ENCODE results near the gene TXNL4A. TPM values are rescaled to one million over a fixed set of nuclear protein-coding genes. Genes with fewer than 3 reads are reported as not detected.

The TXNL4A gene
- total RNA-seq, 2 donors from 2014 or later, result 117 to 138 TPM

DNA sequence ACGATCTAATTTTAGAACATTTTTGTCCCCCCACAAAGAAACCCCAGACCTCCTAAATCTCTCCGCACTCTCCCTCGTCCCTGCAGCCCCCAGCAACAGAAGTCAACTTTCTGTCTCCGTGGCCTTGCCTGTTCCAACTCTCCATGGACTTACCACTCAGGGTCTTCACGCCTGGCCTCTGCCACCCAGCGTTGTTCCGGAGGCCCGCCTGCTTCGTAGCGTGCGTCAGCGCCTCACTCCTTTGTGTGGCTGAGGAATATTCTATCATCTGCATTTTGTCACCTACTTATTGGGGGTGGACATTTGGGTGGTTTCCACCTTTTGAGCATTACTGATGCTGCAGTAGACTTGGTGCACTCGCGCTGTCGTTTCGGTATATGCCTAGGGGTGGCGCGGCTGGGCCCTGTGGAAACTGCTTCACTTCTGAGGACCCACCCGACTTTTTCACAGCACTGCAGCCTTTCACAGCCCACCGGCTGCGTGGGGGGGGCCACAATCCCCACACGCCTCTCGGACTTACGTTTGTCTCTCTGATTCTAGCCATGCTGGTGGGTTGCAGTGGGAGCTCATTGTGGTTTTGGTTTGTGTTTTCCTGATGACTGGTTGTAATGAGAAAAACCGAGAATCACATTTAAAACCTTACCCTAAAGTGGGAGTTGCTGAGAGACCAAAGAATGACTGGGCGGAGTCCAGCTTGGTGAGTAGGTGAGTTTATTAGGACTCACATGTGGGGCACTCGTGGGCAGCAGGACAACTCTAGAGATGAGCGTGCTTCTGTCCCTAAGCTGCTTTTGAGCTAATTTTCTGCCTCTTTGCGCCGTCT lies 25.3 kb downstream of the TXNL4A start:
- 86 to 92% methylated on average over 16 to 30 of the region's 30 CpGs for WGBS, 2 experiments (ENCODE audit: insufficient coverage in 1 of 2, insufficient read length in 1 of 2)
- Histone ChIP-seq H3K4me1 (ENCODE audit: control insufficient read depth, insufficient read depth, low read length) (peaks cover 10% of the 10 kb centered on the region), H3K36me3 (ENCODE audit: control insufficient read depth, insufficient read depth, low read length) (peaks cover 9% of the 10 kb centered on the region), H3K27me3 (ENCODE audit: control insufficient read depth, insufficient read depth, low read length, poor library complexity, severe bottlenecking) (peaks cover 7% of the 10 kb centered on the region), H3K4me3 (ENCODE audit: low read length) (no peak overlapping the region), H3K9ac (ENCODE audit: extremely low read depth, low read length, poor library complexity, severe bottlenecking) (no peak overlapping the region), H3K9me3 (ENCODE audit: control insufficient read depth, low read length) (no peaks in the 10 kb centered on the region), H3K27ac (ENCODE audit: low read depth, low read length) (no peak overlapping the region)
- Mint-ChIP-seq H3K27me3 (ENCODE audit: insufficient read depth) (peaks cover 66% of the 10 kb centered on the region), H3K9me3 (peaks cover 2% of the 10 kb centered on the region), H3K27ac (no peak overlapping the region), H3K36me3 (ENCODE audit: low read depth) (peaks cover 3% of the 10 kb centered on the region), H3K4me1 (peaks cover 18% of the 10 kb centered on the region), H3K4me3 (no peak overlapping the region)
- TF ChIP-seq, protein P1, sequence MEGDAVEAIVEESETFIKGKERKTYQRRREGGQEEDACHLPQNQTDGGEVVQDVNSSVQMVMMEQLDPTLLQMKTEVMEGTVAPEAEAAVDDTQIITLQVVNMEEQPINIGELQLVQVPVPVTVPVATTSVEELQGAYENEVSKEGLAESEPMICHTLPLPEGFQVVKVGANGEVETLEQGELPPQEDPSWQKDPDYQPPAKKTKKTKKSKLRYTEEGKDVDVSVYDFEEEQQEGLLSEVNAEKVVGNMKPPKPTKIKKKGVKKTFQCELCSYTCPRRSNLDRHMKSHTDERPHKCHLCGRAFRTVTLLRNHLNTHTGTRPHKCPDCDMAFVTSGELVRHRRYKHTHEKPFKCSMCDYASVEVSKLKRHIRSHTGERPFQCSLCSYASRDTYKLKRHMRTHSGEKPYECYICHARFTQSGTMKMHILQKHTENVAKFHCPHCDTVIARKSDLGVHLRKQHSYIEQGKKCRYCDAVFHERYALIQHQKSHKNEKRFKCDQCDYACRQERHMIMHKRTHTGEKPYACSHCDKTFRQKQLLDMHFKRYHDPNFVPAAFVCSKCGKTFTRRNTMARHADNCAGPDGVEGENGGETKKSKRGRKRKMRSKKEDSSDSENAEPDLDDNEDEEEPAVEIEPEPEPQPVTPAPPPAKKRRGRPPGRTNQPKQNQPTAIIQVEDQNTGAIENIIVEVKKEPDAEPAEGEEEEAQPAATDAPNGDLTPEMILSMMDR (conservative IDR thresholded peaks at IDR 0.05), result peak; percentile 19
- DNase-seq, result no peak

- Mint-ChIP-seq H3K36me3 (ENCODE audit: low read depth) (no peaks in the 10 kb centered on the region), H3K9me3 (peaks cover 2% of the 10 kb centered on the region), H3K4me3 (no peak overlapping the region), H3K4me1 (peaks cover 18% of the 10 kb centered on the region), H3K27me3 (ENCODE audit: insufficient read depth) (peaks cover 70% of the 10 kb centered on the region), H3K27ac (no peak overlapping the region)
- Histone ChIP-seq H3K27ac (ENCODE audit: low read depth, low read length) (no peak overlapping the region), H3K4me3 (ENCODE audit: low read length) (no peak overlapping the region), H3K9ac (ENCODE audit: extremely low read depth, low read length, poor library complexity, severe bottlenecking) (no peak overlapping the region), H3K36me3 (ENCODE audit: control insufficient read depth, insufficient read depth, low read length) (peaks cover 3% of the 10 kb centered on the region), H3K4me1 (ENCODE audit: control insufficient read depth, insufficient read depth, low read length) (peaks cover 10% of the 10 kb centered on the region), H3K27me3 (ENCODE audit: control insufficient read depth, insufficient read depth, low read length, poor library complexity, severe bottlenecking) (peaks cover 7% of the 10 kb centered on the region), H3K9me3 (ENCODE audit: control insufficient read depth, low read length) (no peaks in the 10 kb centered on the region)
- WGBS, 2 experiments (ENCODE audit: insufficient coverage in 1 of 2, insufficient read length in 1 of 2), result 91 to 100% methylated on average over 3 to 10 of the region's 10 CpGs
- TF ChIP-seq, protein P1 (conservative IDR thresholded peaks at IDR 0.05), result no peak
- DNase-seq, result no peak
Measured at GRCh38 chr18:79962311-79962710, 26.1 kb downstream of the TXNL4A start.

DNA sequence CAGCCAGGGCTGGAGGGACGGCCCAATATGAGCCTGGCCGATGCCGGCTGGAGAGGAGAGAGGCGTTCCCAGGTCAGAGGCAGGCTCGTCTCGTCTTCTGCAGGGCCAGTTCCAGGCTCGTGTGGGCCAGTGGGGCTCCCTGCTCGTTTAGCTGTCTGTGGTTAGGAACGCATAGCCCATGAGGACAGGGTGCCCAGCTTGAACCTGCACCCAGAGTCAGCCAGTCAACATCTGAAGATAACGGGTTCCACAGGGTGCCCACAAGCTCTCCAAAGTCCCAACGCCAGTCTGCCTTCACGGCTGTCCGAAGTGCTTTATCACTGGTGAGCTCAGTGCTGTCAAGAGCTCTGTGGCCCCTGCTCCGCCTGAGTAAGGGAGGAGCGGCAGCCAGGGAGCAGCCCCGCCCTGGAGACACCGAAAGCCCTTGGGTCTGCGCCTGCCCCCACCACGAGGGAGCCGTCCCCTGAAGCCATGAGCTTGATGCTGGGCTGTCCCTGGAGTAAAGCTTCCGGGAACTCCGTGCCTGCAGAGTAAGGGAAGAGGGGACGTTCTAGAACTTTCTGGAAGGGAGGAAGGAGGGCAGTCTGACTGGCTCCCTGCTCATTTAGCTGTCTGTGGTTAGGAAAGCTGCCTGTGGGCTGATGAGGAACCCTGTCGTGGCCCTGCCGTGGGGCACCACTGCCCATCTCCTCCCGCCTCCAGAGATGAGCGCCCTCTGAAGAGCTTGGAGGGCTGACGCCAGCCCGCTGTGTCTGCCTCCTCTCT lies 26.7 kb downstream of the TXNL4A start:
- TF ChIP-seq, protein P1 (conservative IDR thresholded peaks at IDR 0.05), result no peak
- H3K9me3 Mint-ChIP-seq, result peaks cover 2% of the 10 kb centered on the region
- H3K27ac Mint-ChIP-seq, result no peak overlapping the region
- WGBS, 2 experiments (ENCODE audit: insufficient coverage in 1 of 2, insufficient read length in 1 of 2), result 81 to 82% methylated on average over 23 to 29 of the region's 29 CpGs
- Histone ChIP-seq H3K4me3 (ENCODE audit: low read length) (no peak overlapping the region), H3K27ac (ENCODE audit: low read depth, low read length) (no peak overlapping the region), H3K9ac (ENCODE audit: extremely low read depth, low read length, poor library complexity, severe bottlenecking) (no peak overlapping the region), H3K9me3 (ENCODE audit: control insufficient read depth, low read length) (no peaks in the 10 kb centered on the region), H3K36me3 (ENCODE audit: control insufficient read depth, insufficient read depth, low read length) (no peaks in the 10 kb centered on the region), H3K27me3 (ENCODE audit: control insufficient read depth, insufficient read depth, low read length, poor library complexity, severe bottlenecking) (peaks cover 7% of the 10 kb centered on the region), H3K4me1 (ENCODE audit: control insufficient read depth, insufficient read depth, low read length) (peaks cover 10% of the 10 kb centered on the region)
- H3K27me3 Mint-ChIP-seq (ENCODE audit: insufficient read depth), result peaks cover 74% of the 10 kb centered on the region
- DNase-seq, result peak; percentile 52
- H3K36me3 Mint-ChIP-seq (ENCODE audit: low read depth), result no peaks in the 10 kb centered on the region
- H3K4me1 Mint-ChIP-seq, result peaks cover 18% of the 10 kb centered on the region
- no peak overlapping the region for H3K4me3 Mint-ChIP-seq
